ENCODE data around the gene GALC.

GALC gene

GRCh38 chr14:88009486-88009885 lies 16.5 kb upstream of the GALC start:
- in situ Hi-C loops (cut with HindIII; ENCODE audit: low sequenced_read_pairs) = no loop called here
- TF ChIP-seq CTCF (IDR thresholded peaks at IDR 0.05; ENCODE audit: low read depth, low read length) = no peak

GRCh38 chr14:88008039-88008742 lies 15.2 kb upstream of the GALC start:
- H3K4me3 ChIP-seq (ENCODE audit: low read depth, low read length) = no peak overlapping the region
- in situ Hi-C loops (cut with HindIII; ENCODE audit: low sequenced_read_pairs) = no loop called here
- no peak for DNase-seq (ENCODE audit: low read depth, low spot score)
- TF ChIP-seq CTCF (IDR thresholded peaks at IDR 0.05; ENCODE audit: low read depth, low read length) = no peak

More at GRCh38 chr14:88009486-88009885, 16.5 kb upstream of the GALC start:
- no peak for DNase-seq (ENCODE audit: low read depth, low spot score)
- H3K4me3 ChIP-seq (ENCODE audit: low read depth, low read length) = no peak overlapping the region

GRCh38 chr14:88007608-88008007 lies 14.6 kb upstream of the GALC start:
- DNase-seq (ENCODE audit: low read depth, low spot score) = no peak
- no peak overlapping the region for H3K4me3 ChIP-seq (ENCODE audit: low read depth, low read length)
- TF ChIP-seq CTCF (IDR thresholded peaks at IDR 0.05; ENCODE audit: low read depth, low read length) = no peak
- in situ Hi-C loops (cut with HindIII; ENCODE audit: low sequenced_read_pairs) = no loop called here

- H3K4me3 ChIP-seq (ENCODE audit: low read depth, low read length) = no peak overlapping the region
- no peak for TF ChIP-seq CTCF (IDR thresholded peaks at IDR 0.05; ENCODE audit: low read depth, low read length)
- no peak for DNase-seq (ENCODE audit: low read depth, low spot score)
- in situ Hi-C loops (cut with HindIII; ENCODE audit: low sequenced_read_pairs) = no loop called here
These were observed 13.2 kb upstream of the GALC start for GRCh38 chr14:88005978-88006851.

- in situ Hi-C loops (cut with HindIII; ENCODE audit: low sequenced_read_pairs) = no loop called here
- H3K4me3 ChIP-seq (ENCODE audit: low read depth, low read length) = no peak within 1 kb of the TSS
- DNase-seq (ENCODE audit: low read depth, low spot score) = no peak
- no peak for TF ChIP-seq CTCF (IDR thresholded peaks at IDR 0.05; ENCODE audit: low read depth, low read length)
These were observed 12.1 kb upstream of the GALC start, which contains the start of gene GPR65 for GRCh38 chr14:88005050-88005481. GPR65 (plus strand) TSS chr14:88005135; CDS start chr14:88010848, 5,713 bp downstream.

- in situ Hi-C loops (cut with HindIII; ENCODE audit: low sequenced_read_pairs) = no loop called here
- TF ChIP-seq CTCF (IDR thresholded peaks at IDR 0.05; ENCODE audit: low read depth, low read length) = no peak
- no peak for DNase-seq (ENCODE audit: low read depth, low spot score)
- no peak overlapping the region for H3K4me3 ChIP-seq (ENCODE audit: low read depth, low read length)
These were observed 11.6 kb upstream of the GALC start for GRCh38 chr14:88004506-88005036.

All from astrocyte of the spinal cord (primary cell).